Measurements from ENCODE around the gene ENTPD8.

- no peak for TF ChIP-seq POLR2AphosphoS5 (IDR thresholded peaks at IDR 0.05; ENCODE audit: low read depth)
- TF ChIP-seq CTCF (IDR thresholded peaks at IDR 0.05; ENCODE audit: insufficient read depth, low read length): no peak
- no peak for TF ChIP-seq REST (IDR thresholded peaks at IDR 0.05; ENCODE audit: insufficient replicate concordance, low read depth)
Observed at GRCh38 chr9:137465000-137465719, 24.0 kb upstream of the ENTPD8 start.
